Astrocyte of the cerebellum (primary cell): ENCODE results near the gene CCDC66.

ENCODE experiments used
- DNase-seq: peaks from one replicate; pipeline ENCODE4 v3.0.0-alpha.2; 2011; ENCODE audit warnings: low read depth
- H3K4me3 ChIP-seq: 2 replicates; pipeline ENCODE4 v1.5.1; 2011; ENCODE audit warnings: mild to moderate bottlenecking, low read depth, low read length, moderate library complexity
- CTCF ChIP-seq: IDR thresholded peaks from 2 replicates; pipeline ENCODE4 v1.5.1; 2012; ENCODE audit warnings: low read length, low read depth, moderate library complexity, mild to moderate bottlenecking; ENCODE audit errors: missing control alignments
- in situ Hi-C: cut with HindIII; loops from 2 replicates; pipeline ENCODE4 v1.10.0; 2017; ENCODE audit warnings: low sequenced_read_pairs

The CCDC66 gene

GRCh38 chr3:56667973-56668579 is 111.1 kb downstream of the CCDC66 start:
- no peak for TF ChIP-seq CTCF
- DNase-seq: no peak
- in situ Hi-C loops: no loop called here
- H3K4me3 ChIP-seq: no peak overlapping the region
